Body of pancreas (tissue), 4 donors: ENCODE measurements around the gene SLMAP. TPM values are rescaled to one million over a fixed set of nuclear protein-coding genes. Genes with fewer than 3 reads are reported as not detected.

Experiments used
- ATAC-seq: fragments of 150-250 bp; one replicate; pipeline ENCODE4 v1.9.1; 2016
- DNase-seq, 4 donors: peaks; one replicate each; pipeline ENCODE4 v3.0.0-alpha.2; 2019
- H3K27ac ChIP-seq, 4 donors: fragments of 200-600 bp; sonication (generic); 1 replicate in 3 of 4; 2 replicates in 1 of 4; pipeline versions ENCODE4 v1.5.1 to v1.6.1; 2016 to 2019; ENCODE audit warnings: mild to moderate bottlenecking in 1 of 4, mixed read lengths in 1 of 4, moderate library complexity in 1 of 4
- H3K27me3 ChIP-seq, 2 donors: fragments of 200-600 bp; sonication (generic); one replicate each; pipeline ENCODE4 v1.6.0; 2016; ENCODE audit warnings: mild to moderate bottlenecking in 1 of 2
- H3K36me3 ChIP-seq, 2 donors: fragments of 200-600 bp; sonication (generic); replicated peaks in 1 of 2; 2 replicates each; pipeline ENCODE4 v1.5.1; 2016; ENCODE audit warnings: low read depth in 2 of 2; ENCODE audit not compliant: insufficient read depth in 1 of 2
- H3K4me1 ChIP-seq: fragments of 200-600 bp; sonication (generic); one replicate; pipeline ENCODE4 v1.6.0; 2016
- H3K4me3 ChIP-seq, 2 donors: fragments of 200-600 bp; sonication (generic); 1 replicate in 1 of 2; 2 replicates in 1 of 2; pipeline ENCODE4 v1.5.1; 2016 to 2019
- H3K9me3 ChIP-seq, 3 donors: fragments of 200-600 bp; sonication (generic); 1 replicate in 2 of 3; 2 replicates in 1 of 3; pipeline ENCODE4 v1.5.1; 2016
- CTCF ChIP-seq, 7 experiments: fragments of 450-650 bp in 4 of 7; fragments of 200-600 bp in 3 of 7; sonication (generic) in 3 of 7; IDR thresholded peaks; one replicate each; pipeline ENCODE4 v1.5.1; 2016 to 2019; ENCODE audit warnings: antibody characterized with exemption in 7 of 7
- POLR2A ChIP-seq, 3 donors: fragments of 450-650 bp; IDR thresholded peaks; one replicate each; pipeline ENCODE4 v1.6.1; 2016; ENCODE audit warnings: antibody characterized with exemption in 3 of 3, mild to moderate bottlenecking in 2 of 3
- WGBS, 2 donors: methylation state at CpG; one replicate each; pipeline ENCODE4 v1.1.5; 2017; 5-methylcytosine and 5-hydroxymethylcytosine counted together
- intact Hi-C: fragments of 100-400 bp; cut with DNase I; formaldehyde crosslinking; loops from one replicate; pipeline ENCODE4 v1.15.1; 2023
- total RNA-seq, 2 donors: library from RNA; depleted of rRNA; stranded (reverse); fragments of >200 nt; gene quantifications; one replicate each; pipeline ENCODE4 v1.1.0, GENCODE V29; 2016

The SLMAP gene
- total RNA-seq, 2 donors from 2014 or later, result 36.6 TPM

- WGBS, 2 donors, result 95 to 97% methylated on average over 5 of the region's 5 CpGs
- no peaks in the 10 kb centered on the region for H3K9me3 ChIP-seq
- H3K27ac ChIP-seq, result no peak overlapping the region
- no peak for ATAC-seq
- peaks cover 0 to 3% of the 10 kb centered on the region in 2 donors for H3K36me3 ChIP-seq
- no peak for TF ChIP-seq POLR2A (IDR thresholded peaks at IDR 0.05)
- no peak for TF ChIP-seq CTCF (IDR thresholded peaks at IDR 0.05)
- H3K4me3 ChIP-seq, result no peak overlapping the region
- no peaks in the 10 kb centered on the region for H3K27me3 ChIP-seq
- no peaks in the 10 kb centered on the region for H3K4me1 ChIP-seq
- intact Hi-C loops, result no loop called here
- no peak for DNase-seq
Observed at GRCh38 chr3:57927166-57927565, 171.1 kb downstream of the SLMAP start.

- WGBS, 2 donors, result 76 to 79% methylated on average over 3 of the region's 3 CpGs
- H3K27ac ChIP-seq, result no peak overlapping the region
- H3K4me1 ChIP-seq, result no peaks in the 10 kb centered on the region
- TF ChIP-seq CTCF (IDR thresholded peaks at IDR 0.05) (no peak), POLR2A (IDR thresholded peaks at IDR 0.05) (no peak)
- H3K9me3 ChIP-seq, result no peaks in the 10 kb centered on the region
- H3K36me3 ChIP-seq, result peaks cover 0 to 2% of the 10 kb centered on the region in 2 donors
- DNase-seq, result no peak
- H3K4me3 ChIP-seq, result no peak overlapping the region
- ATAC-seq, result no peak
- intact Hi-C loops, result no loop called here
- no peaks in the 10 kb centered on the region for H3K27me3 ChIP-seq
Observed at GRCh38 chr3:57927916-57928315, 171.8 kb downstream of the SLMAP start.

DNA sequence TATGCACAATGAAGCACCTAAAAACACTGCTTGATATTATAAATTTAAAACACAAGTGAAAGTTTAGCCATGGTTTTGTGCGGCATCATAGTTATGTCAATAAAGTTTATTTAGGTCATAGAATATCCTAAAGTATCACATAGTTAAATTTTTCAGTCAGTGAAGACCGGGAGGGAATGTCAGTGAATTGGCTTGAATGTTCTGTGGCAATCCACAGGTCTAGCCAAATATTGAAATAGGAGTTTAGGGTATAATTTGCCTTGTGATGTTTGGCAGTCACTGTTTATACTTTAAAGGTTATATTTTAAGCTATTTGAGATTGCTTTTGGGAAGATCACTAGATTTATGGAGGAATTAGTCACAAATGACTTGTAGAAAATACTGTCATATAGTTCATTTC is 172.4 kb downstream of the SLMAP start:
- DNase-seq, result no peak
- 84 to 87% methylated on average over 2 of the region's 2 CpGs for WGBS, 2 donors
- ATAC-seq, result no peak
- intact Hi-C loops, result no loop called here
- peaks cover 0 to 2% of the 10 kb centered on the region in 2 donors for H3K36me3 ChIP-seq
- H3K27ac ChIP-seq, result no peak overlapping the region
- no peaks in the 10 kb centered on the region for H3K27me3 ChIP-seq
- H3K4me1 ChIP-seq, result no peaks in the 10 kb centered on the region
- TF ChIP-seq CTCF (IDR thresholded peaks at IDR 0.05) (no peak), POLR2A (IDR thresholded peaks at IDR 0.05) (no peak)
- H3K9me3 ChIP-seq, result no peaks in the 10 kb centered on the region
- H3K4me3 ChIP-seq, result no peak overlapping the region

DNA sequence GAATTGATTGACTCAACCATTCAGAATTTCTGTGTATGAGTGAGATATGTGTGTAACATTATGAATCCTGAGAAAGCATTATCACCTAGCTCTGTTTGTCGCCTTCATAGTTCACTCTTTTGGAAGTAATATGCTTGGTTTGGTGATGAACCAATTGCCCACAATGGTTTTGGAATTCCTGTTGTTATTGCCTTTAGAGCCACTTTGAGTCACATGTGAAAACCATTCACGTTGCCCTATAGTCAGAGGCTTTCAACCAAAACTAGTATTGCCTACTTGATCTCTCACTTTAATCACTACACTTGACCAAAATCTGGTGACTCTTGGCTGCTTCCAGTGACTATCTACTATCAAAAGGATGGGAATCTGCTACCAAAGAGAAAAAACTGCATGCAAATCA is 173.9 kb downstream of the SLMAP start:
- Histone ChIP-seq H3K9me3 (no peaks in the 10 kb centered on the region), H3K36me3 (peaks cover 0 to 2% of the 10 kb centered on the region in 2 donors), H3K27ac (no peak overlapping the region), H3K4me3 (no peak overlapping the region), H3K4me1 (no peaks in the 10 kb centered on the region), H3K27me3 (no peaks in the 10 kb centered on the region)
- TF ChIP-seq CTCF (IDR thresholded peaks at IDR 0.05) (no peak), POLR2A (IDR thresholded peaks at IDR 0.05) (no peak)
- intact Hi-C loops, result no loop called here
- WGBS, 2 donors, result 92 to 100% methylated on average over 2 of the region's 2 CpGs
- no peak for DNase-seq
- no peak for ATAC-seq

DNA sequence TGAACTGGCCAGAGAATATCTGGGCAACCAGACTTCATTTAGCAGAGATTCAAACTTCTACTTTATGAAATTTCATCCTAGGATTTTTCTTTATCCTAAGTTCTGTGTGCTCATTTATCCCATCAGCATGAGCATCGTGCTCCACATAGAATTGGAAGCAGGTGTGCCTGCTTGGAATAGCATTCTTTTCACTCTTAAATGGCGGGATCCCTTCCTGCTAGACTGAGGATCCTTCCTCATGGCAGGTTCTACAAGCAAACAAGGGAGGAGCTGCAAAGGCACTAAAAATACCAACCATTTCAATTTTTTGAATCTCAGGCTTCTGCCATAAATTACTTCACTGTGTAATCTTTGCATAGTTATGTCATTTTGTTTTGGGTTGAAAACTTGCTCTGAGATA is 177.5 kb downstream of the SLMAP start:
- H3K27ac ChIP-seq, result no peak overlapping the region
- 74 to 95% methylated on average over 2 of the region's 2 CpGs for WGBS, 2 donors
- intact Hi-C loops, result no loop called here
- no peak overlapping the region for H3K4me3 ChIP-seq
- ATAC-seq (no peak), DNase-seq (no peak)
- no peaks in the 10 kb centered on the region for H3K4me1 ChIP-seq
- no peaks in the 10 kb centered on the region for H3K27me3 ChIP-seq
- TF ChIP-seq CTCF (IDR thresholded peaks at IDR 0.05) (no peak), POLR2A (IDR thresholded peaks at IDR 0.05) (no peak)
- peaks cover 0 to 2% of the 10 kb centered on the region in 2 donors for H3K36me3 ChIP-seq
- no peaks in the 10 kb centered on the region for H3K9me3 ChIP-seq
